ENCODE measurements around the gene PEBP1.

PEBP1 gene

DNA sequence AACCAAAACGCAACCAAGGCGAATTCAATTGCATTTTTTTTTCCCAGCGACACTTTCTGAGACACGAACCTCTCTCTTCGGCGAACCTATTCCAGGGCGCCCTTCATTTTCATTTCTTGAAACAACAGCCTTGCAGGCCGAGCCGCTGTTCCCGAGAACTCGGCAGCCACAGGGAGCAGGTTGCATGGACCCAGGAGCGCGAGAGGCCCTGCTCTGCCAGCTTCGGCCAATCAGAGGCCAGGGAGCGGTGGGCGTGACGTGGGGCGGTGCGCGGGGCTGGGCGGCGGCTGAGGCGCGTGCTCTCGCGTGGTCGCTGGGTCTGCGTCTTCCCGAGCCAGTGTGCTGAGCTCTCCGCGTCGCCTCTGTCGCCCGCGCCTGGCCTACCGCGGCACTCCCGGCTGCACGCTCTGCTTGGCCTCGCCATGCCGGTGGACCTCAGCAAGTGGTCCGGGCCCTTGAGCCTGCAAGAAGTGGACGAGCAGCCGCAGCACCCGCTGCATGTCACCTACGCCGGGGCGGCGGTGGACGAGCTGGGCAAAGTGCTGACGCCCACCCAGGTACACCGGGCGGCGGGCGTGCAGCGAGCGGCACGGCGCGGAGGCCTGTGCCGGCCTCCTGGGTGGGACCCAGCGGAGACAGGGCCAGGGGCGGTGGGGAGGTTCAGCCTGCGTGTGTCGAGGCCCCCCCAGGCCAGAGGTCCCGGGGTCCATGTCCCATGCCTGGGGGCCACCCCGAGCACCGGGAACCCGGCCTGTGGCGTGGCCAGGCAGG lies at the start of gene PEBP1 (continued):
- TF ChIP-seq GLIS2 (tag by site-specific recombination; IDR thresholded peaks at IDR 0.05) (peak; percentile 68), ZNF785 (tag by site-specific recombination; IDR thresholded peaks at IDR 0.05) (0 out of 2 replicates have a peak, but pooled peaks have one; percentile 36), ZNF37A (tag by site-specific recombination; IDR thresholded peaks at IDR 0.05) (no peak), ZNF623 (tag by site-specific recombination; IDR thresholded peaks at IDR 0.05) (no peak), MYNN (tag by site-specific recombination; IDR thresholded peaks at IDR 0.05; ENCODE audit: borderline replicate concordance) (0 out of 2 replicates have a peak, but pooled peaks have one; percentile 26), KLF8 (tag by site-specific recombination; IDR thresholded peaks at IDR 0.05) (peak; percentile 98), ZIC2 (tag by site-specific recombination; IDR thresholded peaks at IDR 0.05) (peak; percentile 62; the same call in 1 of the 2 replicates), SETDB1 (IDR thresholded peaks at IDR 0.05; ENCODE audit: insufficient read length, low read length) (peak; percentile 3), ZNF140 (tag by site-specific recombination; IDR thresholded peaks at IDR 0.05) (no peak), ZNF266 (tag by site-specific recombination; IDR thresholded peaks at IDR 0.05; ENCODE audit: low read depth) (no peak), ZNF768 (tag by site-specific recombination; IDR thresholded peaks at IDR 0.05) (no peak), ZNF394 (tag by site-specific recombination; IDR thresholded peaks at IDR 0.05; ENCODE audit: borderline replicate concordance) (no peak; the same call in 1 of the 2 replicates), ZFHX2 (tag by site-specific recombination; conservative IDR thresholded peaks at IDR 0.05) (peak; percentile 89), ZNF114 (tag by site-specific recombination; IDR thresholded peaks at IDR 0.05) (no peak), ZNF677 (tag by site-specific recombination; IDR thresholded peaks at IDR 0.05) (no peak), ZNF837 (tag by site-specific recombination; IDR thresholded peaks at IDR 0.05) (peak; percentile 66; the same call in 1 of the 2 replicates), SP7 (tag by site-specific recombination; IDR thresholded peaks at IDR 0.05) (peak; percentile 74), ZNF549 (tag by site-specific recombination; IDR thresholded peaks at IDR 0.05) (no peak), SCRT1 (tag by site-specific recombination; IDR thresholded peaks at IDR 0.05; ENCODE audit: borderline replicate concordance) (no peak), ZNF660 (tag by site-specific recombination; IDR thresholded peaks at IDR 0.05) (peak; percentile 55; the same call in 1 of the 2 replicates), ZNF2 (tag by site-specific recombination; IDR thresholded peaks at IDR 0.05) (peak; percentile 92), ZNF366 (tag by site-specific recombination; conservative IDR thresholded peaks at IDR 0.05) (no peak), OSR2 (tag by site-specific recombination; IDR thresholded peaks at IDR 0.05) (0 out of 2 replicates have a peak, but pooled peaks have one; percentile 32), ZNF239 (tag by site-specific recombination; IDR thresholded peaks at IDR 0.05) (no peak), ZNF157 (tag by site-specific recombination; IDR thresholded peaks at IDR 0.05) (no peak), ZNF529 (tag by site-specific recombination; IDR thresholded peaks at IDR 0.05; ENCODE audit: insufficient replicate concordance) (no peak), KLF7 (tag by site-specific recombination; IDR thresholded peaks at IDR 0.05; ENCODE audit: borderline replicate concordance) (peak; percentile 85), ZBTB20 (tag by site-specific recombination; IDR thresholded peaks at IDR 0.05) (peak; percentile 81), YY2 (tag by site-specific recombination; IDR thresholded peaks at IDR 0.05) (no peak)
- TF ChIP-seq, protein P1, sequence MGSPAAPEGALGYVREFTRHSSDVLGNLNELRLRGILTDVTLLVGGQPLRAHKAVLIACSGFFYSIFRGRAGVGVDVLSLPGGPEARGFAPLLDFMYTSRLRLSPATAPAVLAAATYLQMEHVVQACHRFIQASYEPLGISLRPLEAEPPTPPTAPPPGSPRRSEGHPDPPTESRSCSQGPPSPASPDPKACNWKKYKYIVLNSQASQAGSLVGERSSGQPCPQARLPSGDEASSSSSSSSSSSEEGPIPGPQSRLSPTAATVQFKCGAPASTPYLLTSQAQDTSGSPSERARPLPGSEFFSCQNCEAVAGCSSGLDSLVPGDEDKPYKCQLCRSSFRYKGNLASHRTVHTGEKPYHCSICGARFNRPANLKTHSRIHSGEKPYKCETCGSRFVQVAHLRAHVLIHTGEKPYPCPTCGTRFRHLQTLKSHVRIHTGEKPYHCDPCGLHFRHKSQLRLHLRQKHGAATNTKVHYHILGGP (tag by site-specific recombination; IDR thresholded peaks at IDR 0.05), result no peak
- TF ChIP-seq, protein P2, sequence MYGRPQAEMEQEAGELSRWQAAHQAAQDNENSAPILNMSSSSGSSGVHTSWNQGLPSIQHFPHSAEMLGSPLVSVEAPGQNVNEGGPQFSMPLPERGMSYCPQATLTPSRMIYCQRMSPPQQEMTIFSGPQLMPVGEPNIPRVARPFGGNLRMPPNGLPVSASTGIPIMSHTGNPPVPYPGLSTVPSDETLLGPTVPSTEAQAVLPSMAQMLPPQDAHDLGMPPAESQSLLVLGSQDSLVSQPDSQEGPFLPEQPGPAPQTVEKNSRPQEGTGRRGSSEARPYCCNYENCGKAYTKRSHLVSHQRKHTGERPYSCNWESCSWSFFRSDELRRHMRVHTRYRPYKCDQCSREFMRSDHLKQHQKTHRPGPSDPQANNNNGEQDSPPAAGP (tag by site-specific recombination; IDR thresholded peaks at IDR 0.05), result peak; percentile 35; the same call in 1 of the 2 replicates
- TF ChIP-seq, protein P3, sequence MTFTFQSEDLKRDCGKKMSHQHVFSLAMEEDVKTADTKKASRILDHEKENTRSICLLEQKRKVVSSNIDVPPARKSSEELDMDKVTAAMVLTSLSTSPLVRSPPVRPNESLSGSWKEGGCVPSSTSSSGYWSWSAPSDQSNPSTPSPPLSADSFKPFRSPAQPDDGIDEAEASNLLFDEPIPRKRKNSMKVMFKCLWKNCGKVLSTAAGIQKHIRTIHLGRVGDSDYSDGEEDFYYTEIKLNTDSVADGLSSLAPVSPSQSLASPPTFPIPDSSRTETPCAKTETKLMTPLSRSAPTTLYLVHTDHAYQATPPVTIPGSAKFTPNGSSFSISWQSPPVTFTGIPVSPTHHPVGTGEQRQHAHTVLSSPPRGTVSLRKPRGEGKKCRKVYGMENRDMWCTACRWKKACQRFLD (tag by site-specific recombination; IDR thresholded peaks at IDR 0.05), result no peak
- TF ChIP-seq, protein P4, sequence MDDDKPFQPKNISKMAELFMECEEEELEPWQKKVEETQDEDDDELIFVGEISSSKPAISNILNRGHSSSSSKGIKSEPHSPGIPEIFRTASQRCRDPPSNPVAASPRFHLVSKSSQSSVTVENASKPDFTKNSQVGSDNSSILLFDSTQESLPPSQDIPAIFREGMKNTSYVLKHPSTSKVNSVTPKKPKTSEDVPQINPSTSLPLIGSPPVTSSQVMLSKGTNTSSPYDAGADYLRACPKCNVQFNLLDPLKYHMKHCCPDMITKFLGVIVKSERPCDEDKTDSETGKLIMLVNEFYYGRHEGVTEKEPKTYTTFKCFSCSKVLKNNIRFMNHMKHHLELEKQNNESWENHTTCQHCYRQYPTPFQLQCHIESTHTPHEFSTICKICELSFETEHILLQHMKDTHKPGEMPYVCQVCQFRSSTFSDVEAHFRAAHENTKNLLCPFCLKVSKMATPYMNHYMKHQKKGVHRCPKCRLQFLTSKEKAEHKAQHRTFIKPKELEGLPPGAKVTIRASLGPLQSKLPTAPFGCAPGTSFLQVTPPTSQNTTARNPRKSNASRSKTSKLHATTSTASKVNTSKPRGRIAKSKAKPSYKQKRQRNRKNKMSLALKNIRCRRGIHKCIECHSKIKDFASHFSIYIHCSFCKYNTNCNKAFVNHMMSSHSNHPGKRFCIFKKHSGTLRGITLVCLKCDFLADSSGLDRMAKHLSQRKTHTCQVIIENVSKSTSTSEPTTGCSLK (tag by site-specific recombination; IDR thresholded peaks at IDR 0.05), result no peak
- TF ChIP-seq, protein P5, sequence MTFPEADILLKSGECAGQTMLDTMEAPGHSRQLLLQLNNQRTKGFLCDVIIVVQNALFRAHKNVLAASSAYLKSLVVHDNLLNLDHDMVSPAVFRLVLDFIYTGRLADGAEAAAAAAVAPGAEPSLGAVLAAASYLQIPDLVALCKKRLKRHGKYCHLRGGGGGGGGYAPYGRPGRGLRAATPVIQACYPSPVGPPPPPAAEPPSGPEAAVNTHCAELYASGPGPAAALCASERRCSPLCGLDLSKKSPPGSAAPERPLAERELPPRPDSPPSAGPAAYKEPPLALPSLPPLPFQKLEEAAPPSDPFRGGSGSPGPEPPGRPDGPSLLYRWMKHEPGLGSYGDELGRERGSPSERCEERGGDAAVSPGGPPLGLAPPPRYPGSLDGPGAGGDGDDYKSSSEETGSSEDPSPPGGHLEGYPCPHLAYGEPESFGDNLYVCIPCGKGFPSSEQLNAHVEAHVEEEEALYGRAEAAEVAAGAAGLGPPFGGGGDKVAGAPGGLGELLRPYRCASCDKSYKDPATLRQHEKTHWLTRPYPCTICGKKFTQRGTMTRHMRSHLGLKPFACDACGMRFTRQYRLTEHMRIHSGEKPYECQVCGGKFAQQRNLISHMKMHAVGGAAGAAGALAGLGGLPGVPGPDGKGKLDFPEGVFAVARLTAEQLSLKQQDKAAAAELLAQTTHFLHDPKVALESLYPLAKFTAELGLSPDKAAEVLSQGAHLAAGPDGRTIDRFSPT (tag by site-specific recombination; IDR thresholded peaks at IDR 0.05), result peak; percentile 50; the same call in 1 of the 2 replicates
